ENCODE data around the gene TBXAS1.

Gene TBXAS1

DNA sequence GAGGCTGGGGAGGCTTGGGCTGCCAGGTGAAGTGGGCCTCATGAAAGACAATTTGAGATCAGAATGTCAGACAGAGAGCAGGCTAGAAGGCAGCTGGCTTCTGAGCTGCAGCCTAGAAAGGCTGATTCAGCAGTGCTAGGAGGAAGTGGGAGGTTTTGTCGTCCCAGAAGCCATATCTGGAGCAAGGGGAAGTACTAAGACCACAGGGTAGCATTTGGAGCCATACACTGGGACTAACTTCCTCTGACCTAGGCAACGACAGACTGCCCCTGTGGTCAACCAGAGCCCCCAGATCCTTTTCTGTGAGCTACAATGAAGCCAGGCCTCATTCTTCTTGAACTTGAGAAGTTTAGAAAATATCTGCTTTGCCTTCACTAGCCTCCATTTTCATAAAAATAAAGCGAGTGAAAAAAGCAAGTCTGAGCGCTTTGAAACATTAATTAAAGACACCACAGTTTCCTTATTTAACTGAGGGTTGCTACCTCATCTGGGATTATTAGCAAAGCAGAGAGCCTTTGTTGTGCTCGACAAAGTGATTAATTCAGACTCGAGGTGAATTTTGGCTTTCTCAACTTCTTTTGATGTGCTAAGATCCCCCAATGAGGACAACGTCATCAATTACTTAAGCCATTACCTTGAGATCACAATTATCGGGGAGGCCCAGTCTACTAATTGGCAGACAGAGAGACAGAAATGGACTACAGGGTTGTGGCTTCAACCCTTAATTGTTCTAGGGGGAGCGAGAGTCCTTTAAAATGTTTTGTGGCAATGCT is 26.6 kb downstream of the TBXAS1 start:
- peak; percentile 9 for DNase-seq

DNA sequence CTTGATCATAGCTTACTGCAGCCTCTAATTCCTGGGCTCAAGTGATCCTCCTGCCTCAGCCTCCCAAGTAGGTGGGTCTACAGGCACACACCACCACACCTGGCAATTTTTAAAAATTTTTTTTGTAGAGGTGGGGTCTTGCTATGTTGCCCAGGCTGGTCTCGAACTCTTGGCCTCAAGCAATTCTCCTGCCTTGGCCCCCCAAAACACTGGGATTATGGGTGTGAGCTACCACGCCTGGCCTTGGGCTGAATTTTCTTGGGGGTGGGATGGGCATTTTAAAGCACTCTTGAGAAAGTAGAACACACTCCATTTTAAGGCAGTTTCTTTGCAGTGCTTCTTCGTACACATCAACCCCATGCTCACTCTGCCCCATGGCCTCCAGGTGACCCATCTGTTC is 28.7 kb downstream of the TBXAS1 start:
- no peak for DNase-seq

DNA sequence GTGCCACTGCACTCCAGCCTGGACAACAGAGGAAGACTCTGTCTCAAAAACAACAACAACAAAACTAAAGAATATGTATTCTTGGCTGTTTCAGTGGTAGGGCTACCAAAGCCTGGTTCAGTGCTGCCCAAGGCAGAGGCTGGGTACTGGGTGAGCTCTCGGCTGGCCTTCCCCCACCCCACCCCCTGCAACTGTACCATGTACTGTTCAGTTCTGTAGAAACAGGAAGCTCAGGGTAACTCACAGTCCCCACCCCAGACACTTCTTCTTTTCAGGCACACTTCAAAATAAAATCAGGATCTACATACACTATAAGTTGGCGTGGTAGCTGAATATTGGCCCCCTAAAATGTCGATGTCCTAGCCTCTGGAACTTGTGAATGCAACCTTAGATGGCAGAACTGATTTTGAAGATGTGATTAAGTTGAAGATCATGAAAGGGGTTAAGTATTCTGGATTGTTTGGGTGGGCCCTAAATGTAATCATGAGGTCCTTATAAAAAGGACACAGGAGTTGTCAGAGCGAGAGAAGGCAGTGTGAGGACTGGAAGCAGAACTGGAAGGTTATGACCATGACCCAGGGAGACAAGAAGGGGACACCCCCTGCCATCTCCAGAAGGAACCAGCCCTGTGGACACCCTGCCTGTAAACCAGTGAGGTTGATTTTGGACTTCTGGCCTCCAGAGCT is 31.2 kb downstream of the TBXAS1 start:
- no peak for DNase-seq

DNA sequence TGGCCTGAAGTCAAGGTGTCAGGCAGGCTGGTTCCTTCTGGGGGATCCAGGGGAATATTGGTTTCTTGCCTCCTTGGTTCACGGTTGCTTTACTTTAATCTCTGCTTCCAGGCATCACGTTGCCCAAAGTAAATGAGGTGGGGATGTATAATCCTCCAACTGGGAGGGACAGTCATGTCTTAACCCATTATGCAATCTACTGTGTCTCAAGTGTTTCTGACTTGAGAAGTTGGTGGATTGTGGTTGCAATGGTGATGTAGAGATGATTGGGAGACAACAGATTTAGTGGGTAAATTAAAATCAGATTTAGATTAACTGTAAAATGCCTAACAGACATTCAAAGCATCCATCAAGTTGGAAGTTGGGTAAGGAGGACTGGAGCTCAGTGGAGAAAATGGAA is 32.7 kb downstream of the TBXAS1 start:
- no peak for DNase-seq

DNA sequence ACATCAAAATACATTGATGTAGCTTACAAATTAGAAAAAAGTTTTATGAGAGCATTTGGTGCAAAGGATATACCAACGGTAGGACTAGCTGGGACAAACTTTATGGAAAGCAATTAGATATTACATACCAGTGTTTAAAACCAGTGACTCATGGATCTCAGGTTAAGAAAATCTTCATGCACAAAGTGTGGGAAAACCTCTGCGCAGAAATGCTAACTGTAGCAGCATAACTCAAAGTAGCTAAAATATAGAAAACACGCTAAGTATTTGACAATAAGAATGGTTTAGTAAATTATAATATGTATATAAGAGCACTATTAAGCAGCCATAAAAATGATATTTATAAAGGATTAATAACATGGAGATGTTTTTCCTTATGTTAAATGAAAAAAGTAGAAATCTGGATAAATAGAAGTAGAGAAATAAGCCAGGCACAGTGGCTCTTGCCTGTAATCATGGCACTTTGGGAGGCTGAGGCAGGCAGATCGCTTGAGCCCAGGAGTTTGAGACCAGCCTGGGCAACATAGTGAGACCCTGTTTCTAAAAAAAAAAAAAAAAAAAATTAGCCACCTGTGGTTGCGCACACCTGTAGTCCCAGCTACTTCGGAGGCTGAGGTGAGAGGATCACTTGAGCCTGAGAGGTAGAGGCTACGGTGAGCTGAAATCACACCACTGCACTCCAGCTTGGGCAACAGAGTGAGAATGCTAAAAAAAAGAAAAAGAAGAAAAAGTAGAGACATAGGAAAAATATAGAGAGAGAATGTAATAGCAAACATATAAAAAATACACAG is 37.2 kb downstream of the TBXAS1 start:
- DNase-seq, result no peak

DNA sequence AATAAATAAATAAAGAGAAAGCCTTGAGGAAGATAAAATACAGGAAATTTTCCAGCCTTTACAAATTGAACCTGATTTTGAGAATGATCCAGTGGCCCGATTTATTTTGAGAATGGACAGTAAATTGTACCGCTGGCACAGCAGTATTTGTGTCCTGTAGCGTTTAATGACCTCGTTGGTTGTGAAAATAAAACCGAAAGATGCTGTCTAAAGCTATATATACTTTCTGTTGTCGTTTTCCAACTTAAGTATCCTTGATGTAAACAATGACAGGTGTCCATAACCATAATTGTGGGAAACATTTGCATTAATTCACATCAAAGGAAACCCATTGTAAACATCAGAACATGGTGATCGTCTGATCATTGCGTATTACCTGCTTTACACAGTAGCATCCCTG is 38.8 kb downstream of the TBXAS1 start:
- no peak for DNase-seq

DNA sequence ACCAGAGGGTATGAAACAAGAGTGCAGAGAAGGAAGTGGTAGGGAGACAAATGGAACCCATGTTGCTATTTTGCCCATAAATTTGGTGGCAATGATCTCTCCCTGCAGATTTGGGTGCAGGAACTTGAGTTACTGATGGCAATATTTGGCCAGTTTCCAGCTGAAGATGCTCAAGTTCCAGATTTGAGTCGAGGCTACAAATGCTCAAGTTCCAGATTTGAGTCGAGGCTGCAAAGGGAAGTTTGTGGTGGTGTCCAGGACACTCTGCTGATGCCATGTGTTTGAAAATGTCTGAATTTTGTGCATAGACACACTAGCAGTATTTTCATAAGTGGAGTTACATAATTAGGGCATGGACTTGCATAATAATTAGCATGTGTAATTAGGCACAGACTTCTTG is 40.8 kb downstream of the TBXAS1 start:
- no peak for DNase-seq

DNA sequence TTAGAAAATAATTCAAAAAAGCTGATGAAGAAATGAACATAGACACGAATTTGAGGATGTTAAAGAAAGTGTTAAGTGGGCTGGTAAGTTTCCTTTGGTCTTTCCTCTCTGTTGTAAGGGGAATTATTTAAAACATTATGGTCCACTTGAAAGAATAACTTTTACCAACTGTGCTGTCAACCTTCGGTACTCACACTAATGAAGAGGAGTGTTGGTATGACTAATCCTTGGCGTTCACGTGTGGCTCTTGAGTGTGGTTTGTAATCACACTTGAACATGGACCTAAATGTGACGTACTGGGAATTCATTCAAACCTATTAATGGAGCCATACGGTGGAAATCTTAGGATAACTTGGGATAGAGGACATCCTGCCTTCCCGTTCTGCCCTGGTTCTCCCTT is 41.3 kb downstream of the TBXAS1 start:
- no peak for DNase-seq

DNA sequence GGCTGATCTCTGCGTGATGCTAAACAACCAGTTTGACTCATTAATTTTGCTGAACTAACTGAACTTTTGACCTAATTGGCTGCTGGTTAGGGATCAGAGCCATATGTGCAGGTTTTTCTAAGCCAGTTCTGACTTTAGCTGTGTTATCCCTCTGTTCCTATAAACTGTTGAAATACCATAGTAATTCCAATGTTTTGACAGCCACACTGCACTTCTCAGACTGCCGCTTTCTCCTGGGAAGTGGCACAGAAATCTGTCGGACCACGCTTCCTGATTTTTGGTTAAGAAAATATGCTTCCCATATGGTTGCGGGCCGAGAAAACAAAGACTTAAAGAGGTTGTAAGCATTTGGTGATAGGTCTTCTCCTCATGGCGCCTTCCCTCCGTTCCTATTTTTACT is 42.3 kb downstream of the TBXAS1 start:
- DNase-seq, result no peak

DNA sequence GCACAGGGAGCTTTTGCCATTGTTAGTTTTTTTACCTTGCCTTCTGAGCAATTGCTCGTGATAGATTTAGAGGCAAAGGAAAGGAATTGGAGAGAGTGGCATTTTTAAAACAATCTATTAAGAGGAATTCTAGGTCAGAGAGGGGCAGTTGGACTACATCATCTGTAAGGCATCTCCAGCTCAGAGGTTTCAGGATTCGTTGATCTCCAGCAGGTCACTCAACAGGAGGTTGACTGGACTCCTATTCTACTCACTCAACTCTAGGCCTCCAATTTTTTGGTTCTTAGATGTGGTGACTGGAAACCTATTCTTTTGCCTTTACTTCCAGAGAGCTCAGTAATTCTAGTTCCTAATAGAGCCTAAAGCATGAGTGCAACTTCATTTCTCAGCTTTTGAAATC is 42.8 kb downstream of the TBXAS1 start:
- no peak for DNase-seq

DNA sequence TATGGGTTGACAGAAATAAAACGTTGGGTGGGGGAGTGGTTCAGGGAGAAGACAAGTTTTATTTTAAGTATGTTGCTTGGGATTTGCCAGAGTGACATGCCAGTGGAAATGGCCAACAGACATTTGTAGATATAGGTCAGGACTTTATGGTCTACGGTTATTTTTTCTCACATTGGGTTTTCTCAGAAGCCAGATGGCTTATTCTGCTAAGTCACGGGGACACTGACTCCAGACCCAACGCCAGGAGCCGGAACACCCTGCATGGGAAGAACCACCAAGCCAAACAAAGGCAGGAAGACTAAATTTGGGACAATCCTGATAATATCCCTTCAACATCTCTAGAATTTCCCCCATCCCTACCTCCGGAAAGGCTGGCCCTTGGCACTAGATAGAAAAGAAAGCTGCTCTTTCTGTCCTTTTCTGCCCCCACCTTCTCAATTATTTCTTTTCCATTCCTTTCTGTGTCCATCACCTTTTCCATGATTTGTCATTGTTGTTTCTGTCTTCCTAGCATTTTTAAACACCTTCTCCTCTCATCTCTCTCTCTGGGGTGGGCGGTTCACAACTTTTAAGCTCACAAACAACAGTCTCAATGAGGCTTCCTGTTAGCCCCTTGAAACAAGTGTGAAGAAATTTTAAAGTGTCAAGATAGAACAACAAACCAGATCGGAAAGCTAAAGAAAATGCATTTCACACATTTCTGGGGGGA is 44.7 kb downstream of the TBXAS1 start:
- no peak for DNase-seq

DNA sequence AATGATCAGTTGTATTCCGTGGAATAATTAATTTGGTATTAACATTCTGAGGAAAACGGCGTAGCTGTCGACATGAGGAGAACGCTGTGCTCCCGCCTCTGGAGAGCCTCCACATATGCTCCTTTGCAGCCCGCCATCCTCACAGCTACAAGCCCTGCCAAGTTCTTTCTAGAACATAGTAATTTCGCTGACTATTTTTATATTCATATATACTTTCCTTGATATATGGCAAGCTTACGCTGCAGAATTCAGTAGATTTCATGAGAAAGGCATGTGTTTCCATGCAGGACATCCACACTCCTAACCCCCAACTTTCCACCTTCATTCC is 45.2 kb downstream of the TBXAS1 start:
- no peak for DNase-seq

DNA sequence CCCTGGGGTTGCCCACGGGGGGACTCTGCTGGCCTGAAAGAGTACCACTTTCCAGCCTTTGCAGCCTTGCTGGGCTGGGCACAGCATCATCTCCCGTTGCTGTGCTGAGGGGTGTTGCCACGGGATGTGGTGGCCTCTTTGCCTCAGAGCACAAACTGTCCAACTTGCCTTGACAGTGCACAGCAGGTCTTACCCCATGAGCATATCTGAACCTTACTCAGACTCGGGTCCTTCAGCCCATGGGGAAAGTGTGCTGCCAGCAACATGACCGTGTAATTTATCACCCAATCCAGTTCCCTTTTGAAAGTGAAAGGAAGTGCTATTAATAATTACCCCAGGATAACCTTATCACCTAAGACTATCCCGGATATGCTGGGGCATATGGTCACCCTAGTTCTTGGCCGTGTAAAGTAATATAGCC is 46.8 kb downstream of the TBXAS1 start:
- no peak for DNase-seq

DNA sequence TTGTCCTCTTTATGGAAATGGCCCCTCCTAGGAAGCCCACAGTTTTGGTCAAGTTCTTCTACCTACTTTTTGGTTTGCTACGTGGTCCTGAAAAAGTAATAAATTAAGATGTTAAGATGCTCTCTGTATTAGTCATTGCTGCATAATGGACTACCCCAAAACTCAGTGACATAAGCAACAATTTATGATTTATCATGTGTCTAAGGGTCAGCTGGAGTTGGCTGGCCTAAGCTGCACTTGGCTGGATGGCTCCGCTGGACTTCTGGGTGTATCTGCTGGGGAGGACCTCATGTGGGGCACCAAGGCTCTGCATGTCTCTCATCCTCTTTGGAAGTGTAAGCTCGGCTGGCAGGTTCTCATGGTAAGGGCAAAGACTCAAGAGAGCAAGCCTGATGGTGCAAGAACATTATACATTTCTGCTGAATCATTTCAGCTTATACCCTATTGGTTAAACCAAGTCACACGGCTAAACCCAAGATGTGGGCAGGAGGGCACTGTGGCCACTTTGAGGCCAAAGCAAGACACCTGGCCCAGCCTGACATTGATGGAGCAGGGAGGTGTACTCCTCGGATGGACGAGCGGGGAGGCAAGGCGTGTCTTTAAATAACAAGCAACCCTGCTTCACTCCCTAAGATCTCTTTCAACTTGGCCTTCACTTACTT is 47.7 kb downstream of the TBXAS1 start:
- no peak for DNase-seq

DNA sequence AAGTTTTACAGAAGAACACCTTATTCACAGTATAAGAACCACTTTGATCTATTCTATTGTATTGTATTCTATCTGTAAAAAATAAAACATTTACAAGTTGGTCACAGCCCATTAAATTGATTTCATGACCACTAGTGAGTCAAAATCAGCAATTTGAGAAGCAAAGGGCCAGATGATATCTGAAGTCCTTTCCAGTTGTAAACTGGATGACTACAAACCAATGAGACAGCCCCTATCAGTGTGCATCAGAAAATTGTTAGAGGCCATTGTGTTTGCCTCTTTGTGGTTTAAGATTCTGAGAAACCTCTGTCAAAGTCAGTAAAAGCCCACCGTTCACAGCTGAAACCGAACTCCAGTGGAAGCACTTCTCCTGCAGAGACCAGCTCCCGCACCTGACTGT is 54.8 kb downstream of the TBXAS1 start:
- DNase-seq, result no peak

DNA sequence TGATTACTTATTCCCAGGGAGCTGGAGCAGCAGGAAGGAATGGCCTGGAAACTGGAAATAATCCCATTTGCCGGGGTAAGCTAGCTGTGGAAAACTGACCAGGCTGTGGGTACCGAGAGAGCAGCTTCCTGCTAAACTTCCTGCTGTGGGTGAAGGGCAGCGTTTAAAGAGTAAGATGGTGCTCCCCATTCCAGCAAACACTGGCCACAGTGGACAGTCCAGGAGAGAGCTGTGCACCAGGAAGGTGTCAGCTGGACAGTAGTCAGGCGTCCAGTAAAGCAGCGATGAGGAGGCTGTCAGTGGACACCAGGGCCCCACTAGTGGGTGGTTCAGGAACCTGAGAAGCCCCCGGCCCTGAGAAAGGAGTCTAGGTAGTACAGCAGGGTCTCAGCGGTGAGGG is 55.4 kb downstream of the TBXAS1 start:
- DNase-seq, result no peak

DNA sequence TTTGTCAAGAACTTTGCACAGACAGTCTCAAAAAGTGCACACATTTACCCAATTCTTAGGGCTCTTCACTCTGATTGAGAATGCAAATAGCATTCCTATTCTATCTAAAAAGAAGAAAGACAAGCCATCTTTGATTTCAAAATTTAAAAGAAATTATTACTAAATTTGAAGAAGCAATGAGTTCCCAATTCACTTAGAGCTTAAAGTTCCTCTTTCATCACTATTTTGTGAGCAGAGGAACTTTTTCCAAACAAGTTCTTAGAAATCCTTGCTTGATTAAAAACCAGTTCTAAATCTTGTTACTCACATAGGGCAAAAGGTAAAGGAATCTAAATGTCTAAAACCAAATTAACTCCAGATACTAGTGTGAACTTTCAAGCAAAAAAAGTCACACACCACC is 56.4 kb downstream of the TBXAS1 start:
- no peak for DNase-seq

DNA sequence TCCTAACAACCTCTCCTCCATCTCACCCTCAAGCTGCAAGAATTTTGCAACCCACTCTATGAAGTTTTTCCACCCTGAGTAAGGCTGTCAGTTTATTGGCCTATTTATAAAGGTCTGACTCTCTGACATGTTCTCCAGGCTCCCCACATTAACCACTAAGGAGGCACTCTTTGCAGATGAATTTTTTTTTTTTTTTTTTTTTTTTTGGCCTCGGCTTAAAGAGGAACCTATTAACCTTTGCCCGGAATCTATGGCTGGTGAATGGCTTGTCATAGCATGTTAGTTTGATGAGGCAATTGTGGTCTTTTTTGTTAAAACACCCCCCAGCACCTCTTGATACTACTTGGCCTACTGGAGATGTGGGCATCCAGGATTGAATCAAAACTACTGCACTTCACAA is 57.1 kb downstream of the TBXAS1 start:
- no peak for DNase-seq

DNA sequence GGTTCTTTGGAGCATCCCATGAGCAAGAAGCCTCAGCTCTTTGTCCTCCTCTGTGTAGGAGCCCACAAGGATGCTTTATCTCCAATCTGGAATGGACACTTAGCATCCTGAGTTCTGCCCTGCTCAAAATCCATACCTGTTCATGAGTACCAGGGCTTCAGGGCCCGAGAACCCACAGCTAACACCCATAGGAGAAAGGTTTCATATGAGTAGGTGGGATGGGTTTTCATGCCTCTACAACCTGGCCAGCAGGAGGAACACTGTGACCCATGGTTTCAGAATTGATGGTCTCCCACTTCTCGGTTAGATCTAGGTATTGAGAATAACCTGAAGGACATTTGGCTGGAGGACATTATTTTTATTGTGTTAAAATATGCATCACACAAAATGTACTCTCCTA is 57.8 kb downstream of the TBXAS1 start:
- no peak for DNase-seq

DNA sequence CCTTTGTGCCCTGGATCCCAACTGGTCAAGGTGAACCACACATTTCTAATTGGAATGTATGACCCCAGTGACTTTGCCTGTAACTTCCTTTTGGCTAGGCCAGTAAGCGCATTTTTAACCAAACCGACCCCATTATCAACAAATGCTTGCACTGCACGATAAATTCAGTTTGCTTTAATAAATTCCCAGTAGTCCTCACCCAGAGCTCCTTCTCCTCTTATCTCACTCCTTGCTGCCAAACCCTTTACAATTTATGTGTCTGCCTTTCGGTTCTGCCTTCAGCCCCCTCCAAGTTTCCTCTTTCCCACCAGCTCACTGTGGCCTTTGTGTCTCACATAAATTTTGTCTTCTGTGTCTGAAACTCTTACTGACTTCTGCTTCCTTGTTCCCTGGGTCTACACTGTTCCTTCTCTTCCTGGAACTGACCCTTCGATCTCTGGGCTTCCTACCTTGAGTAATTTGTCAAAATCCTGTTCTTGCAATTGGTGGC is 59.0 kb downstream of the TBXAS1 start:
- DNase-seq, result no peak

DNA sequence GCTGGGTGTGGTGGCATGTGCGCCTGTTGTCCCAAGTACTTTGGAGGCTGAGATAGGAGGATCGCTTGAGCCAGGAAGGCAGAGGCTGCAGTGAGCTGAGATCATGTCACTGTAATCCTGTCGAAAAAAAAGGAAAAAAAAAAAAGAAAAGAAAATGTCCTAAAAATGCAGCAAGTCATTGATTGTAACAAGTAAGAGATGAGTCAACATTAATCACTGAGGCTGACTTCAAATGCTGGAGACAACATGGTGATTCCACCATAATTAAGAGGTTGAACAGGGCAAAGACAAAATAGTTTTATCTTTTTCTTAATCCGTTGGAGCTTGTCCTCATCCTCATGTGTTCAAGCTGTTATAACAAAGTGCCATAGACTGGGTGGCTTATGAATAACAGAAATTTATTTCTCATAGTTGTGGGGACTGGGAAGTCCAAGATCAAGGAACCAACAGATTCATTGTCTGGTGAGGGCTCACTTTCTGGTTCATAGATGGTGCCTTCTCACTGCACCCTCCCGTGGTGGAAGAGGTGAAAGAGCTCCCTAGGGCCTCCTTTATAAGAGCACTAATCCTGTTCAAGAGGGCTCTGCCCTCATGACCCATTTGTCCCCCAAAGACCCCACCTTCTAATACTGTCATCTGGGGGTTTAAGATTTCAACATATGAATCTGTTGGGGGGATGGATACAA is 60.3 kb downstream of the TBXAS1 start:
- no peak for DNase-seq

DNA sequence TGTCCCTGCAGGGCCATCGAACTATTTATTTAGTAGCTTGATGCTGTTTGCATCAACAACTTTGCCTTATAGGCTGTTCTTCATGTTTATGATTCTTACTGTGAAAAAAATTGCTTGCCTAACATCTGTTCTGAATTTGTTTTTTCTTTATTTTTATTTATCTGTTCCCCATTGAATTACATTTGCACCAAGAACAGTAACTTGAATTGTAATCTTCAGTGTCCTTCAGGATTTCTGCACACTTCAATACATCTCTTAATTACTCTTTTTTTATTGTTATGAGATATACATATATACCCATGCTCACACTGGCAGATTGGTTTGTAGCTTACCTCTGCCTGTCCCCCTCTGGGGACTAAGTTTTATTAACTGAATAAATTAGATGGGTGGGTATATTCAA is 64.4 kb downstream of the TBXAS1 start:
- no peak for DNase-seq
